ENCODE results near the gene RAB6B.

RAB6B gene

DNA sequence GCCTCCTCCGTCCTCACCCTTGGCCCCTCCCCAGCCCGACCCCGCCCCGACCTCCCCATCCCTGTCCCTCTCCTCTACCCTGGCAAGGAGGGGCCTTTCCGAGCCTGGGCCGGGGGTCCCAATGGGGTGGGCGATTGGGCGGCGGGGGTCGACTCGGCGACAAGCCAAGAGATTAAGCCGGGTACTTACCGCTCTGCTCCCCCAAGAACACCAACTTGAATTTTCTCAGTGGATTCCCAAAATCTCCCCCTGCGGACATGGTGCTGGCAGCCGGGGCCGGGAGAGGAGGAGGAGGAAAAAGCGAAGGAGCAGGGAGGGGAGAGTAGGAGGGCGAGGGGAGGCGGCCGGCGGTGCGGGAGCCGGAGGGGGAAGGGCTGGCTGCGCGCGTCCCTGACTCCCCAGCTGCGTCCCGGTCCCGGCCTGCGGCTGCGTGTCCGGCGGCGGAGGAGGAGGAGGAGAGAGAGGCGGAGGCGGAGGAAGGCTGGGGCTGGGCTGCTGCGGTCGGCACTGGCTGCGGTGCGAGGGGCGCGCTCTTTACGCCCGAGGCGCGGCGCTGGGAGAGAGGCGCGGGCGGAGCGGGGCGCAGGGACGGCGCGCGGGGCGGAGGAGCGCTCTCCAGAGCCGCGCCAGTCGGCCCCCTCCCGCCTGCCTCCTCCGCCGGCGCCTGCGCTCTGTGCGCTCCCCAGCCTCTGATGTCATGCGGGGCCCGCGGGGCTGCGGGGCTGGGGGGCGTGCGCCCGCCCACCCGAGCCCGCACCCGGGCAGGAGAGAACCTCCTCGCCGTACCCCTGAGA lies at the start of gene RAB6B:
RAB6B (minus strand) TSS at position 675 of the 794 bp plus-strand sequence; CDS start at position 259, 416 bp downstream.
- in situ Hi-C loops (cut with MboI; ENCODE audit: low sequenced_read_pairs): no loop called here

DNA sequence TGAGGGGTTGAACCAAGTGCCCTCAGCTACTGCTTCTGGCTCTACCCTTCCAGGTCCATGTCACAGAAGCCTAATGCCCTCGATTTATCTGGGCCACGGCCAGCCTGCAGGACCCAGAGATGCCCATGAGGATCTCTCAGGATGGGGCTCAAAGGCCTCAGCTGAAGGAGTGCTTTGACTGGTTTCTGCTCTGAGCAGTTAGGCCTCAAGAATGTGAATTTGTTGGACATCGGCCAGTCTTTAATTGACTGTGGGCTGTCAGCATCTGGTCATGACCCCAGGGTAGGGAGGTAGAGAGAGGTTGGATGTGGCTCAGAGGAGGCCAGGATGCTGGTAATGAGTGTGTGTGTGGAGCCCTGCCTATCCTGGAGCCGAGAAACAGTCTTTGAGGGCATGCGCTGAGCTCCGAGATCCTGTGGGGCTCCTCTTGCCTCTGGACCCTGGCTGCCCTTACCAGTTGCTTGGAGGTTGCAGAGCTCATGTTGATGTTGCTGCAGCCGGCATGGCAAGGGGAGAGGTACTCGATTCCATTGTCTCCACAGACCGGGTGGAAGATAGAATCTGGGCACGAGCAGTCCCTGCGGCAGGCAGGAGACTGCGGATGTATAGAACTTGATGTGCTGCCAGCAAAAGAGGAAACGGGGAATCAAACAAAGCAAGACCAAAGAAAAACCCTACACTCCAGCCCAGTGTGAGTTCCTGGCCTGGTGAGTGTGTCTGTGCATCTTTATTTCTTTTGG lies 49.1 kb upstream of the RAB6B start:
- in situ Hi-C loops (cut with MboI; ENCODE audit: low sequenced_read_pairs): loop anchor here (25.0 kb wide), 2 partner anchors 242 to 542 kb away; partner anchors contain the start of genes ANAPC13 and CEP63

DNA sequence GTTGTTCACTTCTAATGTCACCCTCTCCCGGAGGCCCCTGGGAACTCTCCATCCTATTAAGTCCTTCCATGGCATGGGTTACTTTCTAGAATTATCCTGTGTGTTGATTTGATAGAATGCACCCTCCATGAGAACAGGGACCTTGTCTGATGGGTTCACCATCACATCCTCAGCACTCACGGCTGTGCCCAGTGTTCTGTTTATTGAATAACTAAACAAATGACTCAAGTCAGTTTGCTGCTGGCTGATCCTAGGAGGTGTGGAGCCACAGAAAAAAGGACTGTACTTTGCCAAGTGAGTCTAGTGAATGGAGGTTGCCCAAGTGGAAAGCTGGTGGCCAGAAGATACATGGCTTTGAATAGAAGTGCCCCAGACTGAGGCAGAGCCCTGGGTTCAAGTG lies 48.5 kb upstream of the RAB6B start:
- in situ Hi-C loops (cut with MboI; ENCODE audit: low sequenced_read_pairs): loop anchor here (25.0 kb wide), 2 partner anchors 243 to 543 kb away; partner anchors contain the start of genes ANAPC13 and CEP63

DNA sequence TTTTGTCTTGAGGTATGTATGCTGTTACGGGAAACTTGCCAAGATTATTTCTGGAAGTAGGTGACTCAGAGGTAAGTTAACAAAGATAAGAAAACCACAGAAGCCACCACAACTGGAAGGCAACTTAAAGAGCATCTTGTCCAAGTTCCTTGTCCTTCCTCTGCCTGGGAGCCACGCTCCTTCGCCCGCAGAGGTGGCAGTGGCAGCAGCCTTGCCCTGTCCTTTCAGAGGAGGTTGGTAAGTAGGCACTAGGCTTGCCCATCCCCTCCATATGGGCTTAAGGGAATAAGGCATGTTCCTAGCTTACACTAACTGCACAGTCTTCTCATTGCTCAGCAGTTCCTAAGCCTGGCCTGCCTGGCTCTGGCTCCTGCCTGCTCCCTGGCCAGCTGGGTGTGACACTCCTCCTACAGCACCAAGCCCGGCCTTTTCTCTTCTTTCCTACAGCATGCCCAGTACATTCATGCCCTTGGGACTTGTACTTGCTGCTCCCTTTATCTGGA lies 48.0 kb upstream of the RAB6B start:
- in situ Hi-C loops (cut with MboI; ENCODE audit: low sequenced_read_pairs): loop anchor here (25.0 kb wide), 2 partner anchors 244 to 544 kb away; partner anchors contain the start of genes ANAPC13 and CEP63

DNA sequence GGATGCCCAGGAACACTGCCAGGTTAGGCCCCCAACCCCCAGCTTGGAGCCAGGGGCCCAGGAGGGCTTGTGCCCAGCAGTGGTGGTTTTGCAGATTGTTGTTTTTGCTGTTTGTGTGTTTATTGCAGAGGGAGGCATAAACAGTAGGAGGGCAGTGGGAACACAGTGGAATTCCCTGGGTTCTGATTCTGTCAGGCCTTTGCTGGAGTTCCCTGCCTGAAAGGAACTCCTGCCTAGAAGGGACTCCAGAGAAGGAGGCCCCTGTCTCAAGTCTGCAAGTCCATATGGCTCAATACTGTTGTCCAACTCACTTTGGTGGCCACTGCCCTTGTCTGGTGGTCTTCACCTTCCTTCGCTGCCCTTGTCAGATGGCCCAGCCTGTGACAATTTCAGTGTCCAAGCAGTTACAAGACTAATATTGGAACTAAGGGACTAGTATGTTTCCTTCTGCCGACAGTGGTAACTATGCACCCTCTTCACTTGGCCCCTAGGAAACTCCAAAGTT lies 47.4 kb upstream of the RAB6B start:
- in situ Hi-C loops (cut with MboI; ENCODE audit: low sequenced_read_pairs): loop anchor here (25.0 kb wide), 2 partner anchors 244 to 544 kb away; partner anchors contain the start of genes ANAPC13 and CEP63

DNA sequence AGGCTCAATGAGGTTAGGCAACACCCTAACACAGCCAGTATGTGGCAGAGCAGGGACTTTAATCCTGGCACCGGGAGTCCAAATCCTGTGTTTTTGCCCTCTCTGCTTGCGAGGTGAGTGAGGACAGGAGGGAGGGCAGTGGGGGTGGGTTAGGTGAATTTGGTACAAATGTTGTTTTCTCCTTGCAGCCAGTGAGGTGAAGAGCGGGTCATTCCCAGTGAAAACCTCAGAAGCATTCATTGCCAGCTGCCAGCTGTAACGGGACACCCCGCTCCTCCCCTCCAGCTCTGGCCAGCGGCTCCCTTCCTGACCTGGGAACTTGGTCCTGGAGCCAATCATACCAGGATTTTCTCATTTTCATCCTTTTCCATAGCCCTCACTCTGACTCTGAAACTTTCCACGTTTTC lies 45.7 kb upstream of the RAB6B start:
- in situ Hi-C loops (cut with MboI; ENCODE audit: low sequenced_read_pairs): loop anchor here (25.0 kb wide), 2 partner anchors 246 to 546 kb away; partner anchors contain the start of genes ANAPC13 and CEP63

DNA sequence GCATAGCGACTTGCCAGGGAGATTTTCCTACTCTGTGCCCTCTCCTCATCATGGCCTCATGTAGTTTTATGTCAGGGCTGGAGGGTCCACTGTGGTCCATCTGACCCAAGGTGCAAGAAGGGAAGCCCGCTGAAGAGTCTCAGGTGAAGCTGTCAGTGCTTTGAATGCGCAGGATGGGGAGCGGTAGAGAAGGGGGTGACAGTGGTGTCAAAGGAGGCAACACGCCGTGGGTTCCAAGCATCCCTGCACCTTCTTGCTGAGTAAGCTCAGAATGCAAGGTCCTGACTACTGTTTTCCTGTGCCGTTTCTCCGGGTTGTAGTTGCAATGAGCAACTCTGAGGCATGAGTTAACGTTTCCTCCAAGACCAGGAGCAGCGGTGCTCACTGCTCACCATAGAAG lies 44.9 kb upstream of the RAB6B start:
- in situ Hi-C loops (cut with MboI; ENCODE audit: low sequenced_read_pairs): loop anchor here (25.0 kb wide), 2 partner anchors 247 to 547 kb away; partner anchors contain the start of genes ANAPC13 and CEP63

DNA sequence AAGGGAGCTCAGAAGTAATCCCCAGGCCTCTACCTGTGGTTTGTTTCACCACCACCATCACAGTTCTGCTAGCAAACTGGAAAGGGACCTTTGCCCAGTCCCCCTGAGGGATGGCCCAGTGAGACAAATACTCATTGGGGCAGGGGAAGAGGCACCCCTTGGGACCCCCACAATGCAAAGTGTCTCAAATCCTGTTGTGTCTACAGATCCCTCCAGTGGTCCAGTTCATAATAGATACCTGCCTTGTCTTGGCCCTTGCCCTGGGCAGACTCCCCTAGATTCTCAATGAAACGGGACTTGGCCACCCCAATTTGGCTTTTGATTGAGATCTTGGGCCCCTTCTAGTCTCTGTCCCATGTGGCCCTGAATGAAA lies 43.8 kb upstream of the RAB6B start:
- in situ Hi-C loops (cut with MboI; ENCODE audit: low sequenced_read_pairs): loop anchor here (10.0 to 25.0 kb wide), 3 partner anchors 115 to 548 kb away; partner anchors contain the start of genes ANAPC13 and CEP63

DNA sequence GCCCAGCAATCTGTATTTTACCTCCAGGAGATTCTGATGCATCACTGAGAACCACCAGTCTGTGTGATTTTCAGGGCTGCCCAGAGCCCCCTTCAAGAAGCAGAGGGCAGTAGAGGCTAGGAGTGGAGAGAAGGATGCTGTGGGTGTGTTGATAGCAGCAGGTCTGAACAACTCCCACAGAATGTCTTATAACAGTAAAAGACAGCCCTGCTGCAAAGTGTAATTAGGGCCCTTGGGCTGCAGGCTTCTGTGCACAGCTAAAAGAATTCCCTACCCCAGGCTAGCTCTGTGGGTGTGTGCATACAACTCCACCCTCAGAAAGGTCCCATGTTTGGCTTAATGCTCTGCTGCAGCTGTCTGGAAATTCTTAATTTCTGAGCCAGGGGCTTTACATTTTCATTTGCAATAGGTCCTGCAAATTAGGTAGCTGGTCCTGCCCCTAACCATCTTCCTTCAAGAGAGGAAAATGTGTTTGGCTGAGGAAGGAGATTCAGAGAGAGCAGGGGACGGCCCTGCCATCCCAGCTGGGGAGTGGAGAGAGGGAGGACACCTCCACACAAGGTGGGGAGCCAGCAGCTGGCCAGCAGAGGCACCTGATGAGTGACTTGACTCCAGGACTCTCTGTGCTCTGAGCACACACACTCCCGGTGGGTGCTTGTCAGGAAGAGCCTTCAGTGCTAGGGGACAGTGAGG lies 43.2 kb upstream of the RAB6B start:
- in situ Hi-C loops (cut with MboI; ENCODE audit: low sequenced_read_pairs): loop anchor here (10.0 to 25.0 kb wide), 3 partner anchors 116 to 548 kb away; partner anchors contain the start of genes ANAPC13 and CEP63

DNA sequence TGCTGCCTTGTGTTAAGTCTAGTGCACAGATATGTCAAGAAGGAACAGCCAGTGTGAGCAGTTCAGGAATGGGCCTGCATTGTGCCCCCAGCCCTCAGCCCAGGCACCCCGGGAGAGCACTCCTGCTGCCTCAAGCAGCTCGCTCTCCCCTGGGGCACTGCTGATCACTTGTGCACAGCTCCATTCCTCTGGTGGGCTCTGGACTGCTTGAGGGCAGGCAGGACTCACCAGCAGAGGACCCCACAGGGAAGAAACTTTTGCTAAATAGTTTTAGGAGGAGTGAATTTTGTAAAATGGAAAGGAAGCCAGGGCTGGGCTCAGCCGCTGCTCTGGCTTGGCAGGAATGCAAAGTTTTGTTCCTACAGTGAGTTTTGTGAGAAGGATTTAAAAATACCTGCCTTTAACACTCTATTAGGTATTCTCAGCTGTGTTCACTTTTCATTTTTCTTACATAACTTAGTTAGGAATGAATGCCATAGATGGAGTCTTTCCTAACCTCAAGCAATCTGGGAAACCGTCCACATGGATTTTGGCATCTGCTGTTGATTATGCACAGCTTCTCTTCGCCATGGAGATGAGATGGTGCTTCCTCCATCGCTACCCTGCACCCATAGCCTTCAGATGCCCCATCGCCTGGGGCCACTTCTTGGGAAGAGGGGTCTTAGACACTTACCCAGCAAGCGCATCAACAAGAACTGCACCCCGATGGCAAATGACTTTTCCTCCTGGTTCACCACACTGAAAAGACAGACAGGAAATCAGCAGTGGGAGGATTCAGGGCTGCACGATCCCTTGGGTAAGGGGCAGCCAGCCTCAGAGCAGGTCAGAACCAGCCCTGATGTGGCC lies 42.3 kb upstream of the RAB6B start:
- in situ Hi-C loops (cut with MboI; ENCODE audit: low sequenced_read_pairs): loop anchor here (10.0 to 25.0 kb wide), 3 partner anchors 117 to 549 kb away; partner anchors contain the start of genes ANAPC13 and CEP63

DNA sequence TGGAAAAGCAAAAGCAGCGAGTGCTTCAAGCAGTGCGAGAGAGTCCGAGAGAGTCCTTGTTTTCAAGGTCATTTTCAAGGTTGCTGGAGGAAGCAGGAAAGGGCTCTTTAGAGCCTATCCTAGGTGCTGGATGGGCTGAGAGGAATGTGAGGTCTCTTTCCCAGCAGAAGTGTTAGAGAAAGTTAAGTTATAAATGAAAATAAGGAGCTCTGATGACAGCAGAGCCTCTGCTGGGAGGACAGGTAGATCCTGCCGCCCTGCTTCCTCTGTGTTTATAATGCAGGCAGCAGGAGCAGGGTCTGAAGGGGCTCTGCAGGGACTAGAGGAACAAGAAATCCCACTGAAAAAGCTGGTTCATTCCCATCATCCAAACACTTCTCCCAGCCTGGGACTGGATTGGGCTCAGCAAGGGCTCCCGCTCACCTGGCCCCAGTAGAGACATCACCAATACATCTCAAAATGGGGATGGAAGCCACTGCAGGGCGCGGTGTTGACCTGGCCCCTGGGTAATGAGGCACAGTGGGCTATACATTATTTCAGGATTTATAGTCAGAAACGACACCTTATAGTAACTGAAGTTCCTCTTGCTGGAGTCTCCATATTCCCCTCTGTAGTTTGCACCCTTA lies 41.5 kb upstream of the RAB6B start:
- in situ Hi-C loops (cut with MboI; ENCODE audit: low sequenced_read_pairs): loop anchor here (10.0 to 25.0 kb wide), 3 partner anchors 118 to 550 kb away; partner anchors contain the start of genes ANAPC13 and CEP63

DNA sequence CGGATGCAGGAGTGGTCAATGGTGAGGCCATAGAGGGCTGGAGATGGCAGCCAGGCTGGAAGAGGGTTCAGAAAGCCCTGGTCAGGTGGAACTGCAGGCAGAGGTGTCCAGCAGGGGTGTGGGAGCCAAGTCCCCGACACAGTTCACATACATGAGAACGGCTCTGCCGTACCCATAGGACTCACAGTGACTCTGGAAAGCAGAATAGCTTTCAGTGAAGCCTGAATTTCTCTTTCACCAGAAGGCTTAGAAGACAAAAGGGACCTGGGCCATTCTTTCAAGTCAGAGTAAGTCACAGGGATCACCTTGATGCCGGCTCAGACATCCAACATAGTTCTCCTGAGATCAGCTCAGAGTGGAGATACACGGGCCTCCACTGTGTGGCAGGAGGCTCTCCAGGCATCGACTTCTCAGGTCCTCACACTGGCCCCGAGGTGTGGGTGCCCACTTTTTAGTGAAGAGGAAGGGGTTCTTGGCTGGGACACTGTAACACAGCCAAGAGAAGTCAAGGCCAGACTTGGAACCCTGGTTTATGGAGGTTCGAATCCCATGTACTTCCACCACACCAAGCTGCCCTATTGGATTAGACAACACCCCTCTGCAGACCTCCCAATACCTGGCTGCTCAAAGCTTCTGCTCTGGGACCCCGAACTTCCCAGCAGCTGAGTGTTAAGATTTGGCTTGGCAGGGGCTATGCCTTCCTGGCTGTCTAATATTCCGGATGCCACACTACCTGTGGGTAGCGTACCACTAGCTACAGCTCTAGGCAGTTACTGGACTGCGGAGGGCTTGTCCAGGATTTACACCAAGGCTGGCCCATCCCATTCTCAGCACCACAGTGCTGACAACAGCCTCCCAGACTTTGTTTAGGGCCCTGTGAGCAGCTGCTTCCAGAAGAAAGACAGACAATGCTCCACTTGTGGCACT lies 40.4 kb upstream of the RAB6B start:
- in situ Hi-C loops (cut with MboI; ENCODE audit: low sequenced_read_pairs): loop anchor here (10.0 to 25.0 kb wide), 3 partner anchors 119 to 551 kb away; partner anchors contain the start of genes ANAPC13 and CEP63

DNA sequence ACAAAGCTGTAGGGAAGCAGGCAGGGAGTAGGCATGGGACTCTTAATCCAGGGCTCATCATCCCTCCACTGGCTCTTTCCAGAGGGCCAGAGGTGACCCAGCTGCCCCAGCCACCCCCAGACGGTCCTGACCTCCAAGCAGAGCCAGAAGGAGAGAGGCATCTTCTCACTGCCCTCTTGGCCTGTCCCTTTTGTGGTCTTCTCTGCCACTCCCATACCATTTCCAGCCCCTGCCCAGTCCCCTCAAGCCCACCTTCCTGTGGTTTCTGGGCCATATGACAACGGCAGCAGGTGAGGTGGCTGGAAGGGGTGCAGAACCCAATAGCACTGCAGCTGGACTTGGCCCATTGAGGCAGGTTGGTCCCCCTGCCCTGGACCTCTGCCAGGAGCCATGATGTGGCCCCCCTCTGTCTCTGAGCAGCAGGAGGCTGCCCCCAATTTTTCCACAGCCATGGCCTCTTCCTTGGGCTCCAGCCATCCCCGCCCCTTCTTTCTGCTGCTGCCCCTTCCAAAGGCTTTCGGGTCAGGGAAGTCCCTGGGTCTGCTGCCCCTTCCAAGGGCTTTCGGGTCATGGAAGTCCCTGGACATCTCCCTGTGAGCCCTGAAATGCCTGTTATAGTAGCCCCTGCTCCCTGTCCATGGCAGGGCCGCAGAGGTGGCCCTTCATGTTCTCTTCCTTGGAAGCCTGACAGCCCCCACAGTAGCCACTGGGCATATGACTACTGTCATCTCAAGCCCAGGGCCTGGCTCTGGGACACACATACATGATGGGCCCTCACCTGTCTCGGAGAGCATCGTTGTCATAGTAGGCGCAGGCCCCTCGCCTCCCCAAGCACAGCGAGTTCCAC lies 39.5 kb upstream of the RAB6B start:
- in situ Hi-C loops (cut with MboI; ENCODE audit: low sequenced_read_pairs): loop anchor here (10.0 to 25.0 kb wide), 3 partner anchors 120 to 552 kb away; partner anchors contain the start of genes ANAPC13 and CEP63

DNA sequence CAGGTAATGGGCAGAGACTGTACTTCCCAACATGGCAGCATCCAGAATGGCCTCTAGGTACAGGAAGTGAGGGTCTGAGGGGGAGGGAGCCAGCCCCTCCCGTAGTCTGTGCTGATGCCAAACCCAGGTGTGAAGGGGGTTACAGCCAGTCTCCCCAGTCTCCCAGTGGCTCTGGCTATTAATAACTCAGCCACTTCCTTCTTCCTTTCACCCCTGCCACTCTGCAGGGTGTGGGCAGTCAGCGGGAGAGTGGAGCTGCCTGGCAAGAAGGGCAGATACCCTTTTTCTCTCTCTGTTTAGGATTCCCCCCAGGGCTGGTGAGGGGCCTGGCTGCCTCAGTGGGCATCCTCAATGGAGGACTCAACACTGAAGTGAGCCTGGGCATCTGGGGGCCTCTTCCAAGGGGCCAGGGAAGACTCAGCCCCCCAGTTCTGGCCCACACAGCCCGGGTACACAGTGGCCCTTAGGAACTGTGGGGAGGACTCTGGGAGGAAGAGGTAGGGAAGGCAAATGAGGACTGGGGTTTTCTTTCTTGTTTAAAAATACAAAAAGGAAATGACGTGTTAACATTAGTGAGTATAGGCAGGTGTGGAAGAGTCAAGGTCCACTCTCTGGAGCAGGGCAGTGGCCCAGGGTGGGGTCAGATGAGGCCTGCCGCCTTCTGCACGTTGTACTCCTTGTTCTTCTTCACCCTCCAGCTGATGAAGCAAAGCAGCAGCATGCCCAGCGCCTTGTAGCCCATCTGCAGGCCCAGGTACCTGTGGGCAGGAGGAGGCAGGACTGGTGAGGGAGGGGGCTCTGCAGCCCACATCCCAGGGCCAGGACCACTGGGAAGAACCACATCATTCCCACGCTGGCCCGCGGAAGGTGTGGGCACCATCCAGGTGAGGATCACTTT lies 38.6 kb upstream of the RAB6B start:
- in situ Hi-C loops (cut with MboI; ENCODE audit: low sequenced_read_pairs): loop anchor here (10.0 to 25.0 kb wide), 3 partner anchors 120 to 553 kb away; partner anchors contain the start of genes ANAPC13 and CEP63
